SW480 (cell line): ENCODE measurements around the gene BID.
A peak's percentile ranks its signal among the peaks of the same experiment; 100 is the strongest.

Source experiments
- DNase-seq: peaks from one replicate; pipeline ENCODE4 v3.0.0-alpha.2; 2016; ENCODE audit warnings: low spot score

The BID gene

GRCh38 chr22:17734187-17734586 lies 40.1 kb downstream of the BID start:
- DNase-seq = no peak

DNA sequence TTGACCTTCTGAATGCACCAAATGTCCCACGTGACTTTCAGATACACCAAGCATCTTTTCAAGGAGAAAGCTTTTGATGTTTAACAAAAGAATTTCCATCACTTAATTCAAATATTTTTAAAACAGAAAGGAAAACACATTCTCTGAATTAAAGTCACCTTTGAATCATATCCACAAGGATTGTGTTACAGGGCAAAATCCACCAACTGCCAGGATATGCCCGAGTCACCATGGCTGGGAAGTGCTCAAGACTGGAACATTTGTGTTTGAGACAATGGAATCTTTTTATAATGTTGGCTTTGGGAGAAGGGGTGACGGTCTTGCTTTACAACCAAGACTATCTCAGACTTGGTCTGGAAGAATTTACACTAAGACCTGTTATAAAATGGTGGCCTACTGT lies 40.8 kb downstream of the BID start:
- DNase-seq = no peak

DNA sequence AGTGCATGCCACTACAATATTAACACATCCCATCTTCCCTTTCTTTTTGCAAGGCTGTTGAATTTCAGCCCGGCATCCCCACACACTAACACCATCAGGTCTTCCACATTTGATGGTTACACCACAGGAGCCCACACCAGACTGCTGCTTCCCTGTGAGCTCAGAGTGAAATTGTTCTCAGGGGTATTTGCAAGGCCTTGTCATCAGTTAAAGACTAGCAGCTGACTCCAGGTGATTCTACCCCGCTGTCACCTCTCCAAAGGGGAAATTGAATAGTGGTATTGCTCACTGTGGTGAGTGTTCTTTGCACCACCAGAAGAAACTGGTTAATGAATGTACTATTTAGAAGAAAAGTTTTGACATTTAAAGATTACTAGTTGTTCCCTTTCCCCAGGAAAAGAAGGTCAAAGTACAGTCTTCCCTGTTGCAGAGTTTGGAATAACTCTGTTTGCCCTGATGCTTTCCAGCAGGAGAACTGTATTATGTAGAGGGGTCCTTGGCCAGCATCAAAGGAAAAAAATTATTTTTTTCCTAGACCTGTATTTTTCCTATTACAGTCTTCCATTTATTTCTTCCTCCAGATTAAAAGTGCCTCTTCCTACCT lies 41.9 kb downstream of the BID start:
- DNase-seq = no peak

DNA sequence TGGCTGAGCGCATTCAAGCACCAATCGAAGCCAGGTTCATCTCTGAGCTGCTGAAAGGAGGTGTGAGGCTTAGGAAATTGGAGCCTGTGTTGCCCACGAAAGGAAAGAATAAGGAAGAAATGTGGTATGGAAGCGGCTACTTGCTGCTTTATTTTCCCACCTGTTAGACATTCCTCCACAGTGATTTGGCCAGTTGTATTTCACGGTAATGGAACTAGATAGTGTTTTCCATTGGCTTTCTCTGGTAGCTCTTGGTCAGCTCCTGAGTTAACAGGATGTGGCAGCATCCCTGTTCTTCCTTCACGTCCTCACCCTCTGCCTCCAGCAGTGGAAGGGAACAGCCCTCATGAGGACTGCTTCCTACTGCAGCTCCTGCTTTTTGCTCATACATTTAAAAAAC lies 44.7 kb downstream of the BID start:
- no peak for DNase-seq

GRCh38 chr22:17728786-17729185 lies 45.5 kb downstream of the BID start:
- no peak for DNase-seq

GRCh38 chr22:17726928-17727897 lies 47.1 kb downstream of the BID start:
- no peak for DNase-seq

- DNase-seq = no peak
These were observed 48.0 kb downstream of the BID start for GRCh38 chr22:17726006-17726927.

DNA sequence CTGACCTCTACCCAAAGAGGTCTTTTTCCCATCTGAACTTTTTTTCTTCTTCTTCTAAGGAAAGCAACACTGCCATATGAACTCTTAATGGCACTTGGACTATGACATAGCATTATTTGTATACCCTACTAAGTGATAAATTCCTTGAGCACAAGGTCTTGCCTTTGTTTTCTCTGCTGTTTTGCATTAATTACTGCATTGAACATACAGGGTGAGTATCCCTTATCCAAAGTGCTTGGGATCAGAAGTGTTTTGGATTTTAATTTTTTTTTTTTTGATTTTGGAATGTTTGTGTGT lies 48.8 kb downstream of the BID start:
- DNase-seq = no peak

- no peak for DNase-seq
These were observed 49.4 kb downstream of the BID start for GRCh38 chr22:17724678-17725499.

- DNase-seq = no peak
These were observed 50.0 kb downstream of the BID start for GRCh38 chr22:17724241-17724640.

GRCh38 chr22:17719911-17720310 lies 54.4 kb downstream of the BID start:
- no peak for DNase-seq

DNA sequence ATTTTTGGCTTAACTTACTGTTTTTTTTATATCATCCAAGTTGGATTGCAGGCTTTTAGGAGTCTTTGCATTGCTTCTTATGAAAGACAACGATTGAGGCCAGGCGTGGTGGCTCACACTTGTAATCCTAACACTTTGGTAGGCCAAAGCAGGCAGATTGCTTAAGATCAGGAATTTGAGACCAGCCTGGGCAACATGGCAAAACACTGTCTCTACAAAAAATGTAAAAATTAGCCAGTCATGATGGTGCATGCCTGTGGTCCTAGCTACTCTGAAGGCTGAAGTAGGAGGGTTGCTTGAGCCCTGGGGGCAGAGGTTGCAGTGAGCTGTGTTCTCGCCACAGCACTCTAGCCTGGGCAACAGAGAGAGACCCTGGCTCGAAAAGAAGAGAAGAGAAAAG lies 56.6 kb downstream of the BID start:
- no peak for DNase-seq

GRCh38 chr22:17716529-17716928 lies 57.7 kb downstream of the BID start:
- DNase-seq = no peak

- DNase-seq = no peak
These were observed 61.8 kb downstream of the BID start for GRCh38 chr22:17712441-17712840.

DNA sequence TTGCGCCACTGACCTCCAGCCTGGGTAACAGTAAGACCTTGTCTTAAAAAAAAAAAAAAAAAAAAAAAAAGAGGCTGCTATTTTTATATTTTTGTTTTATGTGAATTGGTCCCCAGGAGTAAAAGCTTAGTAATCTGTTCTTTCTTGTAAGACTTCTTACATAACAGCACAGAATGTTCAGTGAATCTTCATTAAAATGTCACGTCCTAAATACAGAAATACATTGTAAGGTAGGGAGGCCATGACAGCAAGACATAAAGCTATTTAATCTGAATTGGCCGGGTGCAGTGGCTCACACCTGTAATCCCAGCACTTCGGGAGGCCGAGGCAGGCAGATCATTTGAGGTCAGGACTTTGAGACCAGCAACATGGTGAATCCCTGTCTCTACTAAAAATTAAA lies 64.2 kb downstream of the BID start:
- no peak for DNase-seq

DNA sequence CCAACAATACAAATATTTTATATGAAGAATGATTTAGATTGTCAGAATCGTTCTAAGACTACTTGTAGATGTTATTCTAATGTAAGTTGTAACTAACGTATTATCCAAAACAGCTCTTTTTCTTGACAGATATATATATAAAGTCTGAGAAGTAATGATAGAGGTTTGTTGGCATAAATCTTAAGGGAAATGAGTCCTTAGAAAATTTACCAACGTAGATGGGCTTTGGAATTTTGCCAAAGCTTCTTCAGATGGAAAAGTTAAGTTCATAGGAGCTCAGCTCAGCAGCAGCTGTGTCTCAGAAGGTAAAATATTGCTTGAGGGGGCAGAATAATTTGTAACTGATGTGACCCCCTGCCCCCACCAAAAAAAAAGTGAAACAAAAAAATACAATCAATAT lies 66.7 kb downstream of the BID start:
- no peak for DNase-seq

DNA sequence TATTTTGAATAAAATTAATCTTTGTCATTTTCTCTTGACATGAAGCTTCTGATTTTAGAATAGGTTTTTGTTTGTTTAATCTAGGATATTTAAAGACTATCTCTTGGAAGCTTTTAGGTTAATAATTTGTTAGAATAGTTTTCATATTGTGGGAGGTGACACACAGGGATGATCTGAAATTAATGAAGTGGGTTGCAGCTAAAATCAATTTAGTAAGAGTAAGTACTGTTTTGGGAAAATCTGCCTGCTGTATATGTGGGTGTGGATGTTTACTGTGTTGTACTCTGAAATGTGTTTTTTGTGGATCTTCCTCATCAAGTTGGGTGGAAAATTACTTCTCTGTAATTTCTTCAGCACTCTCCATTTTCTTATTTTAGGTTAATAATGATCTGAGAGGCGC lies 67.3 kb downstream of the BID start:
- DNase-seq = no peak

DNA sequence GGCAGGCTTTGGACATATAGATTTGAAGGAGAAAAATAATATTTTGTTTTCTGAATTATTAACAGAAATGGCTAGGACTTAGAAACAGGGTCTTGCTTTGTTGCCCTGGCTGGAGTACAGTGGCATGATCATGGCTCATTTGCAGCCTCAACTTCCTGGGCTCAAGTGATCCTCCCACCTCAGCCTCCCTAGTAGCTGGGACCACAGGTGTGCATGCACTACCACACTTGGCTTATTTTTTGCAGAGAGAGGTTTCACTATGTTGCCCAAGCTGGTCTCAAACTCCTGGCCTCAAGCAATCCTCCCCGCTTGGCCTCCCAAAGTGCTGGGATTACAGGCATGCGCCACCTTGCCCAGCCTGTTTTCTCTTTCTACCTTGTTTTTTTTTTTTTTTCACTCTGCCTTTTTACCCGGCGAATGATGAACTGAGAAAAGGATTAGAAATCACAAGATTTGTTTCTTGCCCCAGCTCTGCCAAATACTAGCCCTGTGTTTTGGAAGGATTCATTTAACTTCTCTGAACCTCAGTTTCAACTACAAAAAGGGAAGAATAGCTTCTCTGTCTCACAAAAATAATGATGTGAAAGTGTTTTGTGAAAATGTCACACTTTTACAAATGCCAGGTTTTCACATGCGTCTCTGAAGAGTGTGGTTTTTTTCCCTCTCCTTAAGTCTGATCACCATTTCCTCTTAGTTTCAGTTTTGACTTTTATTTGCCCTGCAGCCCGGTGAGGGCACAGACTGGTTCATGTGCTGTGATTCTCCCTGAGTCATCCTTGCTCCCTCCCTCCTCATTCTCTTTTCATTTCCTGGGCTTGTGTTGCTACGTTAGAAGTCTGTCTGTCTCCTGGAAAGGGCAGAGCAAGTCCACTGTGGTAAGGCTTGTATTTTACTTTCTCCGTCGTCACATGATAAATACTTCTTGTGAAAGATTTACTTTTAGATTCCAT lies 68.0 kb downstream of the BID start:
- peak; percentile 57 for DNase-seq

DNA sequence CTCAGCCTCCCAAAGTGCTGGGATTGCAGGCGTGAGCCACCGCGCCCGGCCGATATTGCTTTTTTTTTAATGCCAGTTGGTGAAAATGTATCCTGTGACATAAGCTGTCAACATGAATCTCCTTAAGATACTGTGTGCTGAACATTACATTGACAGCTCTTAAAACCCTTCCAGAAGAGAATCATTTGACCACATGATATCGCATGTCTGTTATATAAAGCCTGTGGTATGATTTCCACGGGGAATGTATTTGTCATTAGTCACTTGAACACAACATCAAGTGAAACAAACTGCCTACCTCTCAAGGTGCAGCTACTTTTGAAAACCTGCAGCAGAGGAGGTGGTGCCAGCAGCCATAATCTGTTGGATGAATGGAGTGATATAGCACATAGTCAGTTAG lies 68.7 kb downstream of the BID start:
- DNase-seq = peak; percentile 5

- DNase-seq = no peak
These were observed 70.5 kb downstream of the BID start for GRCh38 chr22:17703811-17704210.

DNA sequence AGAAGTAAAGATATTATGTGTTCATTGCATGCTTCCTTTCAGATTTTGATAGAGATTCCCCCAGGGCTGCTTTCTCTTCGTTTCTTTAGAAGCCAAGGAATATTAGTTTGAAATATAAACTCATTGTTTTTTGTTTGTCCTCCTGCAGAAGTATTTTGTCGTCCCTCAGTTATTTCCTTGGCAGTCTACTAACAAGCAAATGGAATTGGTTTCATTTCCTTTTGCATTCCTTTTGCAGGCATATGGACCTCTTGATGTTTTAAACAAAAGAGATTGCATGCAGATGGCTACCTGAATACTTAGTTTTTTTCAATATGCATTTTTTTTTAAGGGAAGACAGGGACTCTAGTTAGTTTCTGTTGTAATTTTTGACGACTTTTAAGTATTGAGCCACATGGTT lies 73.5 kb downstream of the BID start:
- no peak for DNase-seq
